H1 (cell line): Measurements from ENCODE around the gene ABCC9. TPM values are rescaled to one million over a fixed set of nuclear protein-coding genes. Genes with fewer than 3 reads are reported as not detected.

ENCODE experiments used
- FOSL1 ChIP-seq: IDR thresholded peaks from 2 replicates; pipeline ENCODE4 v1.6.1; 2011; ENCODE audit warnings: mild to moderate bottlenecking, low read depth, low read length, moderate library complexity; ENCODE audit not compliant: insufficient read depth
- POLR2A ChIP-seq, 2 experiments: IDR thresholded peaks; 1 replicate in 1 of 2; 2 replicates in 1 of 2; pipeline ENCODE4 v1.6.1; 2011; ENCODE audit warnings: low read depth in 2 of 2, low read length in 2 of 2, mild to moderate bottlenecking in 2 of 2; ENCODE audit errors: control extremely low read depth in 1 of 2
- TAF1 ChIP-seq: IDR thresholded peaks from 2 replicates; pipeline ENCODE4 v1.6.1; 2011; ENCODE audit warnings: mild to moderate bottlenecking, low read depth, low read length
- polyA plus RNA-seq, 7 experiments: library from polyadenylated mRNA; depleted of rRNA in 3 of 7; stranded (reverse) in 5 of 7; unstranded in 2 of 7; fragments of >200 nt in 5 of 7; fragments of 200-250 nt in 2 of 7; gene quantifications; 1 replicate in 5 of 7; 2 replicates in 1 of 7; 4 replicates in 1 of 7; pipeline versions ENCODE4 v1.2.1 to v1.2.3, GENCODE V29; 2011 to 2013; ENCODE audit warnings: missing spikeins in 2 of 7, mixed read lengths in 2 of 7
- total RNA-seq: library from RNA; stranded (reverse); fragmentation: NEBNext Ultra II Directional; extraction: Animal tissue kit (Norgen Biotek cat#: 25700); gene quantifications from 2 replicates; pipeline ENCODE4 v1.2.1, GENCODE V29; 2021
- TF ChIP-seq, protein P1 (sequence below), 3 experiments: IDR thresholded peaks; 1 replicate in 2 of 3; 2 replicates in 1 of 3; pipeline versions ENCODE4 v1.5.1 to v1.6.1; 2011; ENCODE audit warnings: low read length in 3 of 3, mild to moderate bottlenecking in 3 of 3, inconsistent platforms in 2 of 3, low read depth in 1 of 3, moderate library complexity in 1 of 3; ENCODE audit not compliant: insufficient read depth in 1 of 3; ENCODE audit errors: control extremely low read depth in 1 of 3
- TF ChIP-seq, protein P2 (sequence below): IDR thresholded peaks from 2 replicates; pipeline ENCODE4 v1.6.1; 2011; ENCODE audit warnings: low read depth, mild to moderate bottlenecking, low read length; ENCODE audit not compliant: insufficient read depth
- TF ChIP-seq, protein P3 (sequence below): IDR thresholded peaks from 2 replicates; pipeline ENCODE4 v1.6.1; 2012; ENCODE audit warnings: inconsistent platforms

The ABCC9 gene
- total and polyA plus RNA-seq, 2 of the 8 experiments (the other 6 are each of a cell fraction or from before 2014, with no cell fraction given): under 0.01 TPM; not detected in 1

DNA sequence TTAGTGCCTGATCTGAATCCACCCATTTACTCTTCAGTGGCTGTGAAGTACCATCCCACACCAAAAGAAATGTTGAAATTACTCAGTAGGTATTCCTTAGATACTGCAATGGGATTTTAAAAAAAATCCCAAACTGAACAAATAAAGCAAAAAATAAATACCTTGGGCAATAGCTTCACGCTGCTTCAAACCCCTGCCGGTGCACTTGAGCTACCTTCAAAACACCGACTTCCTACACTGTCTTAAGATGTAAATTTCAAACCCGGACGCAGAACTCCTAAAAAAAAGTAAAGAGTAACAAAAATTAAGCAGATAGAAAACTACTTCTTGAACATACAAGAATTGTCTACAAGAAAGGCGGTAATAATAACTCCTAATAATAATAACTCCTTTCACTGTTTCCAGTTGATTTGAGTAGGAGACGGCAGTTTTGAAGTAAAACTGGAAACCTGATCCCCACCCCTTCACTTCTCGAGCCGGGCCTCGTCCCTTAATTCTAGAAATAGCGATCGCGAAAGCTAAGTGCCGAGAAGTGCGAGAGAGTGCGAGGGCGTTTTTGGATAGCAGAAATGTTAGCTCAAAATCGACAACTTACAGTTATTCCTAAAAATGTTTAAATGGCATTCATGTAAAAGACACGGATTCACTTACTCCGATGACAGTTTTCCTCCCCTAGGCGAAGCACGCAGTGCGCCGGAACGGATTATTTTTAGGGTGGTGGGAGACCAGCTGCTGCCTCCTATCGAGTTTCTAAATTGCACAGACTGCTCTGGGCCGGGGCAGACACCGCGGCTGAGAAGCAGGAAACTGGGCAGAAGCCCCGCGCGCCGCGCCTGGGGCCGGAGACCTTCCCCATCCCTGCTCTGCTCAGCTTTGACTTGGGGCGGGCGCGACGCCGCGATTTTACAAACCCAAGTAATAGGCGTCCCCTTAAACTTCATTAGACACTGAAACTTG lies at the start of gene ABCC9 (continued):
- TF ChIP-seq, protein P1, sequence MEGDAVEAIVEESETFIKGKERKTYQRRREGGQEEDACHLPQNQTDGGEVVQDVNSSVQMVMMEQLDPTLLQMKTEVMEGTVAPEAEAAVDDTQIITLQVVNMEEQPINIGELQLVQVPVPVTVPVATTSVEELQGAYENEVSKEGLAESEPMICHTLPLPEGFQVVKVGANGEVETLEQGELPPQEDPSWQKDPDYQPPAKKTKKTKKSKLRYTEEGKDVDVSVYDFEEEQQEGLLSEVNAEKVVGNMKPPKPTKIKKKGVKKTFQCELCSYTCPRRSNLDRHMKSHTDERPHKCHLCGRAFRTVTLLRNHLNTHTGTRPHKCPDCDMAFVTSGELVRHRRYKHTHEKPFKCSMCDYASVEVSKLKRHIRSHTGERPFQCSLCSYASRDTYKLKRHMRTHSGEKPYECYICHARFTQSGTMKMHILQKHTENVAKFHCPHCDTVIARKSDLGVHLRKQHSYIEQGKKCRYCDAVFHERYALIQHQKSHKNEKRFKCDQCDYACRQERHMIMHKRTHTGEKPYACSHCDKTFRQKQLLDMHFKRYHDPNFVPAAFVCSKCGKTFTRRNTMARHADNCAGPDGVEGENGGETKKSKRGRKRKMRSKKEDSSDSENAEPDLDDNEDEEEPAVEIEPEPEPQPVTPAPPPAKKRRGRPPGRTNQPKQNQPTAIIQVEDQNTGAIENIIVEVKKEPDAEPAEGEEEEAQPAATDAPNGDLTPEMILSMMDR (IDR thresholded peaks at IDR 0.05; ENCODE audit: control extremely low read depth in 1 of 3, insufficient read depth in 1 of 3, low read depth in 1 of 3, low read length in 3 of 3): no peak
- TF ChIP-seq, protein P2, sequence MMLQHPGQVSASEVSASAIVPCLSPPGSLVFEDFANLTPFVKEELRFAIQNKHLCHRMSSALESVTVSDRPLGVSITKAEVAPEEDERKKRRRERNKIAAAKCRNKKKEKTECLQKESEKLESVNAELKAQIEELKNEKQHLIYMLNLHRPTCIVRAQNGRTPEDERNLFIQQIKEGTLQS: no peak
- TF ChIP-seq, protein P3, sequence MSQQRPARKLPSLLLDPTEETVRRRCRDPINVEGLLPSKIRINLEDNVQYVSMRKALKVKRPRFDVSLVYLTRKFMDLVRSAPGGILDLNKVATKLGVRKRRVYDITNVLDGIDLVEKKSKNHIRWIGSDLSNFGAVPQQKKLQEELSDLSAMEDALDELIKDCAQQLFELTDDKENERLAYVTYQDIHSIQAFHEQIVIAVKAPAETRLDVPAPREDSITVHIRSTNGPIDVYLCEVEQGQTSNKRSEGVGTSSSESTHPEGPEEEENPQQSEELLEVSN: no peak
- TF ChIP-seq TAF1: 0 out of 2 replicates have a peak, but pooled peaks have one; percentile 18
- TF ChIP-seq FOSL1: no peak
- TF ChIP-seq POLR2A (IDR thresholded peaks at IDR 0.05; ENCODE audit: control extremely low read depth in 1 of 2, low read depth in 2 of 2, low read length in 2 of 2): no peak
